GM12801 (cell line): Measurements from ENCODE around the gene LOXL3.

Experiments used
- TF ChIP-seq, protein P1 (sequence below): IDR thresholded peaks from one replicate; pipeline ENCODE4 v1.5.1; 2011; ENCODE audit warnings: control low read depth; ENCODE audit not compliant: insufficient read length; ENCODE audit errors: extremely low read depth

Gene LOXL3

DNA sequence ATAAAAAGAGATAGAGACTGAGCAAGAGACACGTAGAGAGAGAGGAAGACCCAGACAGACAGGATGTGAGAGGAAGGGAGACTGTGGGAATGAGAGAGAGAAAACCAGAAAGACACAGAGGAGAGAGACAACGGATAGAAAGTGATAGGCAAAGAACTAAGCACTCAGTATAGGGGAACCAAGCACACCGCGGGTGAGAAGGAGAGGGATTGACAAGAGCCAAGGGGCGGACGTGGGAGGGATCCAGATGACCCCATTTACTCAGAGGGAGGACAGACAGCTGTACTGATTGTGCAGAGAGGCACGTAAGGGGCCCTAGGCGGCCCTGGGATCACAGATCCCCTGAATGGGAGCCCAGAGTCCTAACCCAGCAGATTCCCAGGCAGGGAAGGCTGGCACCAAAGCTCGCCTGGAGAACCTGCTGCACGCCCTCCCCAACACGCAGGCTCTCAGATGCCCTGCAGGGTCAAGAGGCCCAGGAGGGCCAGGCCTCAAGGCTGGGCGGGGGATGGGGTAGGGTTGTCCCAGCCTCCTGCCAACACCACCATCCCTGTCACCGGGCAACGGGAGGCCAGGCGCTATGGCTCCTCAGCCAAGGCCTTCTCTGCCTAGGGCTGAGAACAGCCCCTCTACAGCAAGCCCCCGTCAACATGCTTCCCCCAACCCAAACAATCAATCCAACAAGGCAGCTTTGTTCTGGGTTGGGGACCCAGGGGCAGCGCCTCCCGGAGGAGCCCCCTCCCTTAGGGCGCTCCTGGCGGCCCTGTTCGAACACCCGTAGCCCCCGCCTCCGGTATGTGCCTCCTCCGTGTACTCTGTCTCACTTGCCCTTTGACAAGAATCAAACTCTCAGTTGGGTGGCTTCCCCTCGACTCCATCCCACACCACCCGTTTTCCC is 579 bp downstream of the LOXL3 start:
- TF ChIP-seq, protein P1, sequence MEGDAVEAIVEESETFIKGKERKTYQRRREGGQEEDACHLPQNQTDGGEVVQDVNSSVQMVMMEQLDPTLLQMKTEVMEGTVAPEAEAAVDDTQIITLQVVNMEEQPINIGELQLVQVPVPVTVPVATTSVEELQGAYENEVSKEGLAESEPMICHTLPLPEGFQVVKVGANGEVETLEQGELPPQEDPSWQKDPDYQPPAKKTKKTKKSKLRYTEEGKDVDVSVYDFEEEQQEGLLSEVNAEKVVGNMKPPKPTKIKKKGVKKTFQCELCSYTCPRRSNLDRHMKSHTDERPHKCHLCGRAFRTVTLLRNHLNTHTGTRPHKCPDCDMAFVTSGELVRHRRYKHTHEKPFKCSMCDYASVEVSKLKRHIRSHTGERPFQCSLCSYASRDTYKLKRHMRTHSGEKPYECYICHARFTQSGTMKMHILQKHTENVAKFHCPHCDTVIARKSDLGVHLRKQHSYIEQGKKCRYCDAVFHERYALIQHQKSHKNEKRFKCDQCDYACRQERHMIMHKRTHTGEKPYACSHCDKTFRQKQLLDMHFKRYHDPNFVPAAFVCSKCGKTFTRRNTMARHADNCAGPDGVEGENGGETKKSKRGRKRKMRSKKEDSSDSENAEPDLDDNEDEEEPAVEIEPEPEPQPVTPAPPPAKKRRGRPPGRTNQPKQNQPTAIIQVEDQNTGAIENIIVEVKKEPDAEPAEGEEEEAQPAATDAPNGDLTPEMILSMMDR = no peak

DNA sequence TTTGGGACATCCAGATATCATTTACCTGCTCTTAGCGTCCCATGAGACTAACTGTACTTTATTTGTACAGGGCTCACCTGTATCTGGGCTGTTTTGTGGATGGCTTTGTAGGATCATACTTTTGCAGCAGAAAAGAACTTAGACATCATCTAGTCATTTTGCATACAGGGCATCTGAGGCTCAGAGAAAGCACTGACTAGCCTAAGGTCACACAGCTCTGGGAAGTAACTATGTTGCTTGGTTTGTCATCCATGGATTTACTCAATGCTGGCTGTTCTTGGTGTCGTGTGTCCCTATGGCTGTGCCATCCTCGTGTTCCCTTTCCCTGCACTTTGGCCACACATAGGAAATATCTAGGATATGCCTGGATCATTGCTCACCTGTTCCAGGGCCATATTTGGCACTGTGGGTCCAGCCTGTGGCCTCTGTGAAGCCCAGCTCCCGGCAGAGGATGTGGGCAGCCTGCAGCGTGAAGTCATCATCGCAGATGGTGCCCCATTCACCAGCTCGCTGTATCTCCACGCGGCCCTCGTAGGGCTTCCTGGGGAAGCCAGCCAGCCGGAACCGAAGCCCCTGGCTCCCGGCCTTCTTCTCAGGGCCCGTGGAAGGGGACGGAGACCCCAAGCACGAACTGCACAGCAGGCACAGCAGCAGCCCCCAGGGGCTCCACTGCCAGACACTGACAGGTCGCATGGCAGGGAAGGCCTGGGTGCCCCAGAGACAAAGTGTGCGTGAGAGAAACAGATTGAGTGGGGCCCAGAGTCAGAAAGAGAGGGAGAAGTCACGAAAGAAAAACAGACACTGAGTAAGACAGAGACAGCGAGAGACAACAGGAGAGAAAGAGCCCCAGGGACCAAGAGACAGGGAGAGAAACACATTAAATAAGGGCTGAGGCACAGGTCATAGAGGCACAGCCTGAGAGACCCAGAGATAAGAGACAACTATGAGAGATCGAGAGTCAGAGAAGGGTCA is 1.5 kb downstream of the LOXL3 start:
- TF ChIP-seq, protein P1 = no peak

DNA sequence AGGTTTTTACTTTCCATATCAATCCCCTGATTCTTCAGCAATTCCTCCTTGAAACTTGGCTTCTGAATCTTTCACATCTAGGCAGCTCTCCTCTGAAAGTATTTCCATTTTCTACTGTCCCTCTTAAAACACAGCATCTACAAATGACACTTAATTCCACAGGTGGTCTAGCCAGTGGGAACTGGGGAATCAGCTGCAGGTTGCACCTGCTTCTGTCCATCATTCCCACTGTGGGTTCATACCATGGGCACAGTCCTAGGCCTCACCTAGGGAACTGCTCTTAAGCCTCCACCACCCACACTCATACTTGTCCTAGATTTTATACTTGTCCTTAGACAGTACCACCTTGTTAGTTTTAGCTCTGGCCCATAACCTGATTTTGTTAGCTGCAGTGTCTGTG is 2.2 kb downstream of the LOXL3 start:
- TF ChIP-seq, protein P1 = no peak

DNA sequence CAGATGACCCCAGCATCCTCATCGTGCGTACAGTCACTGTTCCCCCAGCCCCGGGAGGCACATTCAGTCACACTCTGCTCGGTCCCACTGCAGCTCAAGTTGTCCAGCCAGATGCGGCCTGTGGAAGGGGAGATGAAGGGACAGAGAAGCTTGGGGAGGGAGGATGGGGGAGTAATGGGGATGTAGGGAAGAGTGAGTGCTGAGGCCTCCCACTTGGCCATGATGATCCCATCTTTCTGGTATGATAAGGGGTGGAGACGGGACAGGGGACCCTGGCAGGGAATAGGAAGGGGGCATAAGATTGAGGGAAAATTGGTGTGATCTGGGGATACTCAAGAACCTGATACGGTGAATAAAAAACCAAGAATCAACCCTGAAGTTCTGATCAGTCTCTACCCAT is 3.5 kb downstream of the LOXL3 start:
- TF ChIP-seq, protein P1 = no peak

DNA sequence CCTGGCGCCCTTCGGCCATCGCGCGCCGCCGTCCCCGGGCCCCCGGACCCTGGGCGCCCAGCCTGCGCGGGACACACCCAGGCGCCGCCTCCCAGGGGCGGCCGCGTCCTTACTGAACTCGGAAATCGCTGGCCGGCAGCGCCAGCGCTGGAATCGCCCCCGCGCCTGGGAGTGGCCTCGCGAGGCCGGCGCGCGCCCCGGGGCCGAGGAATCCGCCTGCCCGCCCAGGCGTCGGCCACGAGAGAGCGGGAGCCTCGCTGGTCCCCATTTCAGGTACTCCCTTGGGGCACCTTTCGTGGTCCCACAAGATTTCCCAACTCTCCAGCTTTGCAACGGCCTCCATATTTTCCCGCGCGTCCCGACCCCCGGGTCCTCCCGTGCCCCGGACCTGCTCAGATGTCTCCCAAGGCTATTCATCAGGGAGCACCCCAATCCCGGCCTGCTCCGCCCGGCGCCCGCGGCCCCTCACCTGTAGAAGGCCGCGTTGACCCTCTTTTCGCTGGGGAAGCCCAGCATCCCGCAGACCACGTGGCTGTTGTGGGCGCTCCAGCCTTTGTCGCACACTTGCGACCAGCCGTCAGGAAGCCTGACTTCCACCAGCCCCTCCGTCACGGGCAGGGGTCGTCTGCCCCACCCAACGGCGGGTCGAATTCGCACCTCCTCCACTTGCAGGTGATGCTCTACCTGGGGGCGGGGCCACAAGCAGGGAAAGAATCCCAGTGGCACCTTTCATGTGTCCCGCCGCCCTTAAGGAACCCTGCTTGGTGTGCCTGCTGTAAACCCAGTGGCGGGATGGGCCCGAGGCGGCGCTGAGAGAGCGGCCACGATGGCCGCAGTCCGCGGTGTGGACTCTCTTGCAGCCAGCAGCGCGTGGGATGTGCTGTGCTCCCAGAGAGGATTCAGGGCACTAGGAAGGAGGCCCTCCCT is 4.6 kb downstream of the LOXL3 start:
- TF ChIP-seq, protein P1 = no peak

DNA sequence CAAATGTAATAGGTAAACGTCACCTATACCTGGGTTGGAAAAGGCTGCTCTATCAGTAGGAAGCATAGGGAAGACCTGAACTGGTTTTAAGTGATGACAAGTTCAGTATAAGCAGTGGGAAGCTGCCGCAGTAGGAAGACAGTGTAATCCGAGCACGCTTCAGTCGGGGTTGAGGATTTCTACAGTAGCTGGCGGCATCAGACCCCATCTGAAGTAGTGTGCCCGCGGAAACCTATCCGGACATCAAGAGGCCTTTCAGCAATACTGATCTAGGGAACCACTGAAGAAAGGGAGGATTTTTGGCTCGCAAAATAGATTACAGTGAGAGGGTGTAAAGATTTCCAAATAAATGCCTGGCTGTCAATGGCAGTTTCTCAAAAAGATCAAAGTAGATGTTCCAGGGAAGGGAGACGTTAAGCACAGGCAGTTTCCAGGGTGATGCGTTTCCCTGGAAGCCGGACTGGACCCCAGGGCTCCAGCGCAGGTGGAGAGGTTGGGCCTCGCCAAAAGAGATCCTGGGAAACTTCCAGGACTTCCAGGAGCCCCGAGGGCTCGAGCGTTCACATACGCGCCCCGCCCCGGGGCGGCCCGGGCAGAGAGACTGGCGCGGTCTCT is 5.3 kb downstream of the LOXL3 start:
- TF ChIP-seq, protein P1 = no peak
